SK-N-SH treated with all-trans-retinoic acid at 6 μM for 48 hours (cell line): ENCODE measurements around the gene MESP2.

Experiments used
- ATAC-seq: fragments of 200-7000 bp; cut with Tn5 transposase; 3 replicates; pipeline ENCODE4 v1.9.1; 2020; ENCODE audit warnings: mild to moderate bottlenecking, moderate library complexity
- ARNTL ChIP-seq: fragments of 450-650 bp; formaldehyde crosslinking; IDR thresholded peaks from 2 replicates; pipeline ENCODE4 v1.5.0; 2020; ENCODE audit warnings: low read depth, mild to moderate bottlenecking, moderate library complexity, borderline replicate concordance
- BACH2 ChIP-seq: fragments of 250-450 bp; sonication (Bioruptor Pico); IDR thresholded peaks from 2 replicates; pipeline ENCODE4 v1.9.0; 2021; ENCODE audit warnings: mild to moderate bottlenecking, borderline replicate concordance
- CREB5 ChIP-seq: fragments of 250-450 bp; sonication (Bioruptor Pico); IDR thresholded peaks from 2 replicates; pipeline ENCODE4 v1.5.1; 2020; ENCODE audit warnings: low read depth, mild to moderate bottlenecking, moderate library complexity
- CSDC2 ChIP-seq: fragments of 250-450 bp; sonication (Bioruptor Pico); IDR thresholded peaks from 2 replicates; pipeline ENCODE4 v1.5.0; 2020; ENCODE audit warnings: mild to moderate bottlenecking, moderate library complexity
- CSRNP3 ChIP-seq: fragments of 250-450 bp; sonication (Bioruptor Pico); IDR thresholded peaks from 2 replicates; pipeline ENCODE4 v1.5.1; 2021; ENCODE audit warnings: mild to moderate bottlenecking, moderate library complexity
- ESRRG ChIP-seq: fragments of 250-450 bp; sonication (Bioruptor Pico); IDR thresholded peaks from 2 replicates; pipeline ENCODE4 v1.6.1; 2021; ENCODE audit warnings: mild to moderate bottlenecking
- ISL1 ChIP-seq: fragments of 250-450 bp; sonication (Bioruptor Pico); IDR thresholded peaks from 2 replicates; pipeline ENCODE4 v2.1.2; 2022; ENCODE audit warnings: mild to moderate bottlenecking, moderate library complexity
- OSR1 ChIP-seq: fragments of 250-450 bp; sonication (Bioruptor Pico); IDR thresholded peaks from 2 replicates; pipeline ENCODE4 v1.8.0; 2022; ENCODE audit warnings: moderate library complexity, mild to moderate bottlenecking, inconsistent platforms
- PATZ1 ChIP-seq: fragments of 250-450 bp; sonication (Bioruptor Pico); IDR thresholded peaks from 2 replicates; pipeline ENCODE4 v1.8.0; 2020; ENCODE audit warnings: mild to moderate bottlenecking, moderate library complexity, borderline replicate concordance
- POU6F1 ChIP-seq: fragments of 250-450 bp; sonication (Bioruptor Pico); IDR thresholded peaks from 2 replicates; pipeline ENCODE4 v1.8.0; 2021; ENCODE audit warnings: low read depth, mild to moderate bottlenecking, moderate library complexity, borderline replicate concordance
- PPARA ChIP-seq: fragments of 250-450 bp; sonication (Bioruptor Pico); IDR thresholded peaks from 2 replicates; pipeline ENCODE4 v1.5.0; 2020; ENCODE audit warnings: mild to moderate bottlenecking, borderline replicate concordance
- RARB ChIP-seq: fragments of 250-450 bp; sonication (Bioruptor Pico); IDR thresholded peaks from 2 replicates; pipeline ENCODE4 v1.8.0; 2021; ENCODE audit warnings: mild to moderate bottlenecking, moderate library complexity
- TCF4 ChIP-seq: fragments of 250-450 bp; sonication (Bioruptor Pico); IDR thresholded peaks from 2 replicates; pipeline ENCODE4 v1.8.0; 2021; ENCODE audit warnings: mild to moderate bottlenecking, moderate library complexity, borderline replicate concordance
- TOX ChIP-seq: fragments of 250-450 bp; sonication (Bioruptor Pico); IDR thresholded peaks from 2 replicates; pipeline ENCODE4 v1.8.0; 2021; ENCODE audit warnings: mild to moderate bottlenecking, moderate library complexity, borderline replicate concordance
- TSHZ2 ChIP-seq: fragments of 250-450 bp; sonication (Bioruptor Pico); IDR thresholded peaks from 2 replicates; pipeline ENCODE4 v1.5.0; 2020; ENCODE audit warnings: mild to moderate bottlenecking, moderate library complexity
- ZFP30 ChIP-seq: fragments of 450-650 bp; formaldehyde crosslinking; IDR thresholded peaks from 2 replicates; pipeline ENCODE4 v1.5.0; 2022; ENCODE audit warnings: mild to moderate bottlenecking, moderate library complexity
- ZNF565 ChIP-seq: fragments of 450-650 bp; formaldehyde crosslinking; conservative IDR thresholded peaks from 2 replicates; pipeline ENCODE4 v1.5.0; 2020; ENCODE audit warnings: low read depth, mild to moderate bottlenecking, moderate library complexity
- ZNF70 ChIP-seq: fragments of 450-650 bp; formaldehyde crosslinking; IDR thresholded peaks from 2 replicates; pipeline ENCODE4 v1.5.0; 2020; ENCODE audit warnings: mild to moderate bottlenecking, moderate library complexity
- ZNF8 ChIP-seq: fragments of 450-650 bp; formaldehyde crosslinking; IDR thresholded peaks from 2 replicates; pipeline ENCODE4 v1.5.0; 2020; ENCODE audit warnings: mild to moderate bottlenecking, moderate library complexity

Gene MESP2

GRCh38 chr15:89799011-89799911 lies 23.1 kb downstream of the MESP2 start:
- TF ChIP-seq ISL1 (no peak), BACH2 (no peak), ZNF565 (CRISPR knock-in tag) (no peak), ESRRG (CRISPR knock-in tag) (no peak), ARNTL (no peak), ZFP30 (CRISPR knock-in tag) (no peak), ZNF8 (CRISPR knock-in tag) (no peak), ZNF70 (CRISPR knock-in tag) (no peak), CREB5 (CRISPR knock-in tag) (no peak)
- no peak for ATAC-seq

- ATAC-seq = no peak
- TF ChIP-seq ZNF70 (CRISPR knock-in tag) (no peak), RARB (CRISPR knock-in tag) (no peak), ESRRG (CRISPR knock-in tag) (no peak), TSHZ2 (CRISPR knock-in tag) (no peak), BACH2 (no peak), TCF4 (CRISPR knock-in tag) (no peak), POU6F1 (CRISPR knock-in tag) (no peak)
Observed at GRCh38 chr15:89799918-89800498, 23.9 kb downstream of the MESP2 start.

GRCh38 chr15:89801471-89802195 lies 25.5 kb downstream of the MESP2 start:
- TF ChIP-seq ZNF70 (CRISPR knock-in tag) = no peak
- no peak for TF ChIP-seq OSR1 (CRISPR knock-in tag)
- no peak for TF ChIP-seq TOX (CRISPR knock-in tag)
- TF ChIP-seq PATZ1 (CRISPR knock-in tag) = no peak
- no peak for TF ChIP-seq CSDC2 (CRISPR knock-in tag)
- no peak for TF ChIP-seq PPARA
- ATAC-seq = no peak

- ATAC-seq = no peak
- TF ChIP-seq CSRNP3 (CRISPR knock-in tag) = no peak
- TF ChIP-seq PATZ1 (CRISPR knock-in tag) = no peak
- TF ChIP-seq ZNF565 (CRISPR knock-in tag) = no peak
- no peak for TF ChIP-seq TOX (CRISPR knock-in tag)
- no peak for TF ChIP-seq TCF4 (CRISPR knock-in tag)
- TF ChIP-seq ARNTL = no peak
- TF ChIP-seq OSR1 (CRISPR knock-in tag) = no peak
- no peak for TF ChIP-seq POU6F1 (CRISPR knock-in tag)
Observed at GRCh38 chr15:89802231-89802928, 26.2 kb downstream of the MESP2 start.
